H1 (cell line): Measurements from ENCODE around the gene NOTCH4. TPM values are rescaled to one million over a fixed set of nuclear protein-coding genes. Genes with fewer than 3 reads are reported as not detected.

ENCODE experiments used
- CTCF ChIA-PET: fragments of 300-600 bp; sonication (Branson Sonifier 250); formaldehyde crosslinking; loops from one replicate; lab custom pipeline; 2021; ENCODE audit not compliant: partially characterized antibody; lab: Charles Lee
- POLR2A ChIA-PET: fragments of 300-600 bp; sonication (Branson Sonifier 250); formaldehyde crosslinking; loops from one replicate; lab custom pipeline; 2021; ENCODE audit warnings: inconsistent platforms; ENCODE audit not compliant: partially characterized antibody; lab: Charles Lee
- DNase-seq, 2 experiments: peaks; one replicate each; pipeline versions ENCODE4 v3.0.0 to v3.0.0-alpha.2; 2010 to 2022; ENCODE audit warnings: low spot score in 2 of 2, low read depth in 1 of 2, mixed read lengths in 1 of 2
- FAIRE-seq: peaks from 2 replicates; lab custom pipeline; 2011; peaks lifted over from hg19 to GRCh38; lab: Jason Lieb, UNC
- H2AFZ ChIP-seq: 2 replicates; pipeline ENCODE4 v1.8.1; 2012; ENCODE audit warnings: low read length, inconsistent platforms
- H2AK5ac ChIP-seq: 2 replicates; pipeline ENCODE4 v1.6.1; 2013; ENCODE audit warnings: low read depth, low read length
- H2BK120ac ChIP-seq: replicated peaks from 2 replicates; pipeline ENCODE3; 2013; ENCODE audit warnings: low read depth, low read length, inconsistent platforms
- H2BK12ac ChIP-seq: 2 replicates; pipeline ENCODE4 v1.6.1; 2013; ENCODE audit warnings: low read depth, low read length
- H2BK15ac ChIP-seq: 2 replicates; pipeline ENCODE4 v1.6.1; 2013; ENCODE audit warnings: low read length
- H2BK20ac ChIP-seq: 2 replicates; pipeline ENCODE4 v1.6.1; 2013; ENCODE audit warnings: low read length
- H2BK5ac ChIP-seq: 2 replicates; pipeline ENCODE4 v1.6.1; 2013; ENCODE audit warnings: low read depth, low read length
- H3K14ac ChIP-seq: 2 replicates; pipeline ENCODE4 v1.6.1; 2013; ENCODE audit warnings: inconsistent platforms; ENCODE audit not compliant: insufficient read length
- H3K18ac ChIP-seq: 2 replicates; pipeline ENCODE4 v1.6.1; 2013; ENCODE audit warnings: low read length; ENCODE audit errors: extremely low read depth
- H3K23ac ChIP-seq: 2 replicates; pipeline ENCODE4 v1.6.1; 2013; ENCODE audit warnings: inconsistent platforms; ENCODE audit not compliant: insufficient read length
- H3K23me2 ChIP-seq: 2 replicates; pipeline ENCODE4 v1.6.1; 2013; ENCODE audit warnings: low read depth, low read length
- H3K27ac ChIP-seq: 2 replicates; pipeline ENCODE4 v1.6.1; 2011; ENCODE audit warnings: low read depth, low read length, inconsistent platforms
- H3K27me3 ChIP-seq, 4 experiments: replicated peaks in 1 of 4; 1 replicate in 1 of 4; 2 replicates in 3 of 4; pipeline versions ENCODE4 v1.6.1 to v1.8.1; 2011 to 2013; ENCODE audit warnings: low read length in 3 of 4, mild to moderate bottlenecking in 3 of 4, inconsistent platforms in 2 of 4, mixed read lengths in 2 of 4, moderate library complexity in 1 of 4; ENCODE audit not compliant: control insufficient read depth in 3 of 4, insufficient read depth in 3 of 4; ENCODE audit errors: extremely low read depth in 1 of 4
- H3K36me3 ChIP-seq, 4 experiments: 2 replicates each; pipeline versions ENCODE4 v1.6.1 to v1.8.1; 2011 to 2013; ENCODE audit warnings: mild to moderate bottlenecking in 4 of 4, low read length in 3 of 4, moderate library complexity in 2 of 4, control low read depth in 1 of 4, inconsistent platforms in 1 of 4; ENCODE audit not compliant: insufficient read depth in 4 of 4, control insufficient read depth in 2 of 4
- H3K4ac ChIP-seq: replicated peaks from 2 replicates; pipeline ENCODE3; 2013; ENCODE audit warnings: low read length, low read depth, mixed read lengths, inconsistent platforms; ENCODE audit not compliant: insufficient read length
- H3K4me1 ChIP-seq, 4 experiments: replicated peaks in 1 of 4; 1 replicate in 1 of 4; 2 replicates in 3 of 4; pipeline versions ENCODE4 v1.6.1 to v1.8.1; 2011 to 2013; ENCODE audit warnings: low read length in 3 of 4, inconsistent platforms in 2 of 4, mixed read lengths in 1 of 4; ENCODE audit not compliant: insufficient read depth in 4 of 4, control insufficient read depth in 3 of 4
- H3K4me2 ChIP-seq, 2 experiments: 2 replicates each; pipeline versions ENCODE4 v1.6.1 to v1.8.1; 2011 to 2013; ENCODE audit warnings: low read depth in 2 of 2, low read length in 2 of 2, control low read depth in 1 of 2, inconsistent platforms in 1 of 2, mild to moderate bottlenecking in 1 of 2; ENCODE audit not compliant: insufficient read depth in 1 of 2
- H3K4me3 ChIP-seq, 4 experiments: fragments of 200-600, 300-600 bp in 1 of 4; sonication (generic), shearing (Covaris generic), sonication (Bioruptor Twin) in 1 of 4; 2 replicates each; pipeline versions ENCODE4 v1.5.1 to v1.8.1; 2011 to 2016; ENCODE audit warnings: low read length in 4 of 4, low read depth in 3 of 4, control low read depth in 2 of 4, inconsistent platforms in 2 of 4, mild to moderate bottlenecking in 2 of 4, mixed read lengths in 1 of 4, moderate library complexity in 1 of 4; ENCODE audit not compliant: insufficient read depth in 2 of 4; ENCODE audit errors: extremely low read depth in 1 of 4
- H3K56ac ChIP-seq: replicated peaks from 2 replicates; pipeline ENCODE3; 2013; ENCODE audit warnings: low read depth, mild to moderate bottlenecking, mixed read lengths, low read length, inconsistent platforms; ENCODE audit not compliant: insufficient read length
- H3K79me1 ChIP-seq: 2 replicates; pipeline ENCODE4 v1.6.1; 2013; ENCODE audit warnings: low read depth, low read length, control low read depth
- H3K79me2 ChIP-seq, 2 experiments: 2 replicates each; pipeline versions ENCODE4 v1.6.1 to v1.8.1; 2012 to 2013; ENCODE audit warnings: low read length in 2 of 2, mild to moderate bottlenecking in 2 of 2, inconsistent platforms in 1 of 2; ENCODE audit not compliant: insufficient read depth in 2 of 2, control insufficient read depth in 1 of 2
- H3K9ac ChIP-seq, 4 experiments: replicated peaks in 1 of 4; 1 replicate in 1 of 4; 2 replicates in 3 of 4; pipeline versions ENCODE4 v1.6.1 to v1.8.1; 2011 to 2013; ENCODE audit warnings: low read depth in 3 of 4, low read length in 3 of 4, control low read depth in 2 of 4, mild to moderate bottlenecking in 2 of 4, moderate library complexity in 2 of 4, inconsistent platforms in 1 of 4; ENCODE audit errors: extremely low read depth in 1 of 4
- H3K9me3 ChIP-seq, 2 experiments: 2 replicates each; pipeline versions ENCODE4 v1.6.1 to v1.8.1; 2012 to 2013; ENCODE audit warnings: mild to moderate bottlenecking in 2 of 2, moderate library complexity in 2 of 2, control low read depth in 1 of 2, inconsistent platforms in 1 of 2, low read depth in 1 of 2, low read length in 1 of 2, mixed read lengths in 1 of 2; ENCODE audit not compliant: insufficient read depth in 2 of 2
- H4K20me1 ChIP-seq, 2 experiments: replicated peaks in 1 of 2; 2 replicates each; pipeline versions ENCODE3 to v1.8.1; 2011 to 2013; ENCODE audit warnings: inconsistent platforms in 2 of 2, low read length in 2 of 2, mild to moderate bottlenecking in 1 of 2; ENCODE audit not compliant: insufficient read depth in 2 of 2, control insufficient read depth in 1 of 2
- H4K5ac ChIP-seq: 2 replicates; pipeline ENCODE4 v1.6.1; 2013; ENCODE audit warnings: low read length, low read depth, mixed read lengths, inconsistent platforms; ENCODE audit not compliant: insufficient read length
- H4K8ac ChIP-seq: 2 replicates; pipeline ENCODE4 v1.8.0; 2013; ENCODE audit warnings: mild to moderate bottlenecking, moderate library complexity, low read length, inconsistent platforms; ENCODE audit not compliant: insufficient read depth; ENCODE audit errors: extremely low read depth
- H4K91ac ChIP-seq: replicated peaks from 2 replicates; pipeline ENCODE3; 2013; ENCODE audit warnings: low read length, mixed read lengths, inconsistent platforms; ENCODE audit not compliant: insufficient read length
- PHF8 ChIP-seq: fragments of 200-600 bp; sonication (generic); conservative IDR thresholded peaks from 2 replicates; pipeline ENCODE4 v1.7.1; 2012; ENCODE audit warnings: low read depth, mild to moderate bottlenecking, inconsistent platforms, low read length, moderate library complexity
- POLR2A ChIP-seq, 2 experiments: IDR thresholded peaks; 1 replicate in 1 of 2; 2 replicates in 1 of 2; pipeline ENCODE4 v1.6.1; 2011; ENCODE audit warnings: low read depth in 2 of 2, low read length in 2 of 2, mild to moderate bottlenecking in 2 of 2; ENCODE audit errors: control extremely low read depth in 1 of 2
- WGBS, 2 experiments: shearing (Covaris generic) in 1 of 2; methylation state at CpG; one replicate each; pipeline versions ENCODE4 v1.1.6 to v1.1.7; 2013 to 2015; ENCODE audit warnings: low lambda C conversion rate in 2 of 2, mixed read lengths in 2 of 2, inconsistent platforms in 1 of 2, low coverage in 1 of 2, missing lambda C conversion rate in 1 of 2; ENCODE audit not compliant: insufficient replicate concordance in 2 of 2, insufficient coverage in 1 of 2, insufficient read length in 1 of 2; ENCODE audit errors: extremely low coverage in 1 of 2, missing lambda C conversion rate in 1 of 2; 5-methylcytosine and 5-hydroxymethylcytosine counted together
- polyA plus RNA-seq, 7 experiments: library from polyadenylated mRNA; depleted of rRNA in 3 of 7; stranded (reverse) in 5 of 7; unstranded in 2 of 7; fragments of >200 nt in 5 of 7; fragments of 200-250 nt in 2 of 7; gene quantifications; 1 replicate in 5 of 7; 2 replicates in 1 of 7; 4 replicates in 1 of 7; pipeline versions ENCODE4 v1.2.1 to v1.2.3, GENCODE V29; 2011 to 2013; ENCODE audit warnings: missing spikeins in 2 of 7, mixed read lengths in 2 of 7
- total RNA-seq: library from RNA; stranded (reverse); fragmentation: NEBNext Ultra II Directional; extraction: Animal tissue kit (Norgen Biotek cat#: 25700); gene quantifications from 2 replicates; pipeline ENCODE4 v1.2.1, GENCODE V29; 2021

NOTCH4 gene
- total and polyA plus RNA-seq, 2 of the 8 experiments (the other 6 are each of a cell fraction or from before 2014, with no cell fraction given) = 1.9 to 2.8 TPM

GRCh38 chr6:32167761-32168262 is 56.1 kb downstream of the NOTCH4 start:
- no peak for FAIRE-seq
- ChIA-PET POLR2A (interaction anchor here (0.8 to 6.8 kb wide), 10 partner anchors 9 to 209 kb away, joined by 3 to 49 read pairs (median 8); partner anchors contain the start of genes AGPAT1, FKBPL, GPSM3 and NELFE), CTCF (interaction anchor here (1.0 to 6.7 kb wide), 8 partner anchors 9 to 98 kb away, joined by 3 to 72 read pairs (median 6); no protein-coding TSS in a partner anchor)
- Histone ChIP-seq H4K20me1 (peaks cover 3 to 7% of the 10 kb centered on the region in 2 experiments), H3K27me3 (no peaks in the 10 kb centered on the region), H4K5ac (no peak overlapping the region), H3K9me3 (no peaks in the 10 kb centered on the region), H3K4me1 (peaks cover 0 to 5% (median 2%) of the 10 kb centered on the region in 4 experiments; a peak in 3 of 7 replicates), H2BK15ac (no peak overlapping the region), H3K9ac (no peak overlapping the region), H2BK12ac (no peak overlapping the region), H2AFZ (no peak overlapping the region), H3K79me2 (peaks cover 0 to 8% of the 10 kb centered on the region in 2 experiments; a peak in 2 of 4 replicates), H3K4ac (no peak overlapping the region), H2AK5ac (no peak overlapping the region), H3K18ac (no peak overlapping the region), H3K4me2 (no peak overlapping the region), H3K79me1 (no peaks in the 10 kb centered on the region; the same call in 1 of the 2 replicates), H2BK120ac (no peak overlapping the region), H2BK20ac (no peak overlapping the region), H3K27ac (no peak overlapping the region), H4K91ac (no peak overlapping the region), H3K36me3 (peaks cover 4 to 41% (median 32%) of the 10 kb centered on the region in 4 experiments), H2BK5ac (no peak overlapping the region), H3K23ac (no peak overlapping the region), H3K56ac (no peak overlapping the region), H3K23me2 (no peaks in the 10 kb centered on the region), H3K14ac (no peak overlapping the region), H3K4me3 (no peak overlapping the region), H4K8ac (no peak overlapping the region)
- 93% methylated on average over 6 of the region's 6 CpGs; no CpG with 5 or more reads in 1 of the 2 experiments for WGBS, 2 experiments
- TF ChIP-seq PHF8 (no peak), POLR2A (IDR thresholded peaks at IDR 0.05; ENCODE audit: control extremely low read depth in 1 of 2, low read depth in 2 of 2, low read length in 2 of 2) (0 out of 3 replicates have a peak, but pooled peaks of 1 of the 2 experiments have one; percentile 2)
- no peak for DNase-seq
